Effector memory CD8-positive, alpha-beta T cell (primary cell): ENCODE data around the gene RAVER1.

Experiments
- ATAC-seq: fragments of 150-1000 bp; cut with Tn5 transposase; replicated peaks from 2 replicates; pipeline ENCODE4 v1.10.0; 2021; ENCODE audit warnings: mild to moderate bottlenecking, moderate library complexity
- DNase-seq, 3 experiments: peaks; one replicate each; pipeline ENCODE4 v3.0.0; 2021
- H3K27ac Mint-ChIP-seq, 2 donors: one replicate each; pipeline ENCODE4 v1.8.0; 2022; ENCODE audit warnings: mild to moderate bottlenecking in 2 of 2, mixed read lengths in 2 of 2, moderate library complexity in 2 of 2
- H3K27me3 Mint-ChIP-seq, 2 donors: one replicate each; pipeline ENCODE4 v1.8.0; 2022; ENCODE audit warnings: mixed read lengths in 2 of 2
- H3K36me3 Mint-ChIP-seq: one replicate; pipeline ENCODE4 v1.8.0; 2022; ENCODE audit warnings: mild to moderate bottlenecking, moderate library complexity, mixed read lengths; ENCODE audit not compliant: insufficient read depth
- H3K4me1 Mint-ChIP-seq, 2 donors: one replicate each; pipeline ENCODE4 v1.8.0; 2022; ENCODE audit warnings: low read depth in 2 of 2, mixed read lengths in 2 of 2
- H3K4me3 Mint-ChIP-seq, 2 donors: one replicate each; pipeline ENCODE4 v1.8.0; 2022; ENCODE audit warnings: mild to moderate bottlenecking in 2 of 2, mixed read lengths in 2 of 2, moderate library complexity in 2 of 2
- H3K9me3 Mint-ChIP-seq, 2 donors: one replicate each; pipeline ENCODE4 v1.8.0; 2022; ENCODE audit warnings: mixed read lengths in 2 of 2

The RAVER1 gene

GRCh38 chr19:10318807-10319682, 14.3 kb downstream of the RAVER1 start:
- peaks cover 39% of the 10 kb centered on the region for H3K36me3 Mint-ChIP-seq
- H3K4me1 Mint-ChIP-seq, result peaks cover 12 to 13% of the 10 kb centered on the region in 2 donors
- H3K9me3 Mint-ChIP-seq, result no peaks in the 10 kb centered on the region
- DNase-seq, result no peak
- no peak overlapping the region for H3K4me3 Mint-ChIP-seq
- ATAC-seq, result no peak
- H3K27me3 Mint-ChIP-seq, result no peaks in the 10 kb centered on the region
- H3K27ac Mint-ChIP-seq, result peak overlapping the region in 1 of 2 donors; percentile 92

DNA sequence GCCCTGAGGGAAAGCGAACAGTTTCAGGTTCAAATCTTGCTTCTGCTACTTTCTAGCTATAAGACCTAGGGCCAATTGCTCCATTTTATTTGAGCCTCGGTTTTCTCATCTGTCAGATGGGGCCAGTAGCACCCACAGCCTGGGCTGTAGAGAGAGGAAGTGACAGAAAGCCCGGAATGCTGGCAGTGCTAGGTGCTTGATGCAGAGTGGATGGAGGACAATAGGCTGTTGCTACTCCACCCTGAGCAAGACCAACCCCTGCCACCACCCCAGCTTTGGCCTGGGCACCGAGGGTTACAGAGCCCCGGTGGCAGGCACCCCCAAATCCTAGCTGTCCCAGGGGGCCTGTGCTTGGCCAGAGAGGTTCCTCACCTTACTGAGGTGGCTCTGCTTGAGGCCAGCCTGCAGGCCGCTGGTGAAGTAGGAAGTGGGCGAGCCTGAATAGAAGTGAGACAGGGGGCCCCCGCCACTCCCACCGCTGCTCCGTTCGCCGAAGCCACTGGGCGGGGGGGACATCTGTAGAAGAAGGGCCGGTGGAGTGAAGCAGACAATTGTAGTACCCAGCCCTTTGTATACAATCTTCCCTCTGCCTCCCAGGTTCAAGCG, 15.4 kb downstream of the RAVER1 start:
- H3K27me3 Mint-ChIP-seq, result no peaks in the 10 kb centered on the region
- no peak overlapping the region for H3K4me3 Mint-ChIP-seq
- H3K9me3 Mint-ChIP-seq, result no peaks in the 10 kb centered on the region
- peaks cover 31% of the 10 kb centered on the region for H3K36me3 Mint-ChIP-seq
- DNase-seq, result no peak
- no peak for ATAC-seq
- H3K27ac Mint-ChIP-seq, result no peak overlapping the region
- peaks cover 12 to 13% of the 10 kb centered on the region in 2 donors for H3K4me1 Mint-ChIP-seq

DNA sequence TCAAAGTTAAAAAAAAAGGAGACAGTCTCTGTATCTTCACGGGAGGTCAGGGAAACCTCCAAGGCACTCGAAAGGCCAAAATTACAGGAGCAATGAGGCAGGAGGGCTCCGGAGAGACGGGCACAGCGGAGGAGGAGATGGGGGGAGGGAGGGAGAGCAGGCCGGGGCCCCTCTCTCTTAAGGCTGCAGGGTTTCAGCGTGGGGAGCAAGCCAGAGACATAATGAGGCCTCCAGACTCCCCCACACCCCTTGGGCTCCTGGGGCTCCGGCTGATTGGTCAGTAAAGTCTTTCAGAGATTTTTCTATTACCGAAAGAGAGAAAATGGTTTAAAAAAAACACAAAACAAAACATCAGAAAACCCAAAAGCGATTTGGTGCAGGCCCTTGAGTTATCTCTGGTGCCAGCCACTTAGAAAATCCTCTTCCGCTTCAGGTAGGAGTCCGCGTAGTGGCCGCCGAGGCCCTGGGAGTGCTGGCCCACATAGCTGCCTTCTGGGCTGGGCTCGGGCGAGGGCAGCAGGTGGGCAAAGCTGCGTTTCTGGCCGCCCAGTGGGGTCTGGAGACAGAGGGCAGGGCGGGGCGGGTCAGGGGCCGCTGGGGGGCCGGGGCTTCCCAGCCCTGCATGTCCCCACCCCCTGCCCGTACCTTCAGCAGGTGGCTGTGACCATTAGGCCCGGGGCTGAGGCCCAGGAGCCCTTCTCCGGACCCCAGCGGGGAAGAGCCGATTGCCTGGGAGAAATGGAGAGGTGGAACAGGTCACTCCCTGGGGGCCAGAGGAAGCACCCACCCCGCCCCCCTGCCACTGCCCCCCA, 16.1 kb downstream of the RAVER1 start:
- Mint-ChIP-seq H3K27ac (peak overlapping the region; percentile 73 to 88), H3K9me3 (no peaks in the 10 kb centered on the region), H3K4me3 (peak overlapping the region in 1 of 2 donors; percentile 23), H3K27me3 (no peaks in the 10 kb centered on the region), H3K4me1 (peaks cover 12 to 13% of the 10 kb centered on the region in 2 donors), H3K36me3 (peaks cover 31% of the 10 kb centered on the region)
- ATAC-seq (no peak), DNase-seq (no peak)

- Mint-ChIP-seq H3K36me3 (peaks cover 31% of the 10 kb centered on the region), H3K4me3 (peak overlapping the region; percentile 89 to 92), H3K4me1 (peaks cover 12 to 13% of the 10 kb centered on the region in 2 donors), H3K9me3 (no peaks in the 10 kb centered on the region), H3K27ac (peak overlapping the region; percentile 73 to 88), H3K27me3 (no peaks in the 10 kb centered on the region)
- DNase-seq, result no peak
- ATAC-seq, result no peak
These were observed 16.9 kb downstream of the RAVER1 start for GRCh38 chr19:10316229-10317044.

- peak; percentile 92 for ATAC-seq
- Mint-ChIP-seq H3K4me1 (peaks cover 12 to 13% of the 10 kb centered on the region in 2 donors), H3K36me3 (peaks cover 27% of the 10 kb centered on the region), H3K4me3 (peak within 1 kb of the TSS; percentile 89 to 92), H3K9me3 (no peaks in the 10 kb centered on the region), H3K27ac (peak within 1 kb of the TSS; percentile 73 to 88), H3K27me3 (no peaks in the 10 kb centered on the region)
- DNase-seq, result peak; percentile 85 to 91 (median 88)
These were observed 17.8 kb downstream of the RAVER1 start, which contains the start of gene FDX2 for GRCh38 chr19:10315335-10316214. FDX2 (minus strand) TSS chr19:10316015; CDS start chr19:10315996, 19 bp downstream.

GRCh38 chr19:10309423-10309822, 23.9 kb downstream of the RAVER1 start, which contains the start of gene ZGLP1:
ZGLP1 (minus strand) TSS chr19:10309815.
- DNase-seq, result no peak
- ATAC-seq, result no peak

GRCh38 chr19:10306327-10306726, 27.0 kb downstream of the RAVER1 start:
- ATAC-seq, result no peak
- Mint-ChIP-seq H3K36me3 (peaks cover 6% of the 10 kb centered on the region), H3K4me1 (no peaks in the 10 kb centered on the region), H3K4me3 (no peak overlapping the region), H3K27me3 (no peaks in the 10 kb centered on the region), H3K9me3 (no peaks in the 10 kb centered on the region), H3K27ac (no peak overlapping the region)
- DNase-seq, result no peak

More at GRCh38 chr19:10309423-10309822, 23.9 kb downstream of the RAVER1 start, which contains the start of gene ZGLP1:
- H3K4me3 Mint-ChIP-seq, result no peak within 1 kb of the TSS
- no peaks in the 10 kb centered on the region for H3K4me1 Mint-ChIP-seq
- peak within 1 kb of the TSS in 1 of 2 donors; percentile 55 for H3K27ac Mint-ChIP-seq
- no peaks in the 10 kb centered on the region for H3K27me3 Mint-ChIP-seq
- H3K36me3 Mint-ChIP-seq, result peaks cover 6% of the 10 kb centered on the region
- no peaks in the 10 kb centered on the region for H3K9me3 Mint-ChIP-seq

GRCh38 chr19:10305139-10305806, 28.1 kb downstream of the RAVER1 start:
- no peak overlapping the region for H3K4me3 Mint-ChIP-seq
- peaks cover 6% of the 10 kb centered on the region for H3K36me3 Mint-ChIP-seq
- no peaks in the 10 kb centered on the region for H3K9me3 Mint-ChIP-seq
- ATAC-seq, result no peak
- H3K4me1 Mint-ChIP-seq, result no peaks in the 10 kb centered on the region
- H3K27me3 Mint-ChIP-seq, result no peaks in the 10 kb centered on the region
- no peak for DNase-seq
- no peak overlapping the region for H3K27ac Mint-ChIP-seq

GRCh38 chr19:10299545-10300458, 33.5 kb downstream of the RAVER1 start:
- Mint-ChIP-seq H3K9me3 (no peaks in the 10 kb centered on the region), H3K36me3 (peaks cover 6% of the 10 kb centered on the region), H3K27me3 (peaks cover 0 to under 1% of the 10 kb centered on the region in 2 donors), H3K4me3 (no peak overlapping the region), H3K27ac (no peak overlapping the region), H3K4me1 (peaks cover 6% of the 10 kb centered on the region in 2 donors)
- DNase-seq (no peak), ATAC-seq (no peak)

- Mint-ChIP-seq H3K9me3 (no peaks in the 10 kb centered on the region), H3K4me1 (peaks cover 26 to 32% of the 10 kb centered on the region in 2 donors), H3K36me3 (peaks cover 18% of the 10 kb centered on the region), H3K27ac (peak overlapping the region; percentile 52 to 65), H3K4me3 (peak overlapping the region; percentile 81 to 96), H3K27me3 (peaks cover 18 to 38% of the 10 kb centered on the region in 2 donors)
- DNase-seq (no peak), ATAC-seq (no peak)
These were observed 37.3 kb downstream of the RAVER1 start for GRCh38 chr19:10295847-10296591.
